Spleen (tissue), 11 donors: ENCODE data around the gene WDR81. TPM values are rescaled to one million over a fixed set of nuclear protein-coding genes. Genes with fewer than 3 reads are reported as not detected.
"Not testable (repeated sequence)": the region's sequence is repeated elsewhere in the genome, so short reads cannot be mapped to it uniquely, and the experiment has no call there.

Experiments
- DNase-seq: peaks from one replicate; pipeline ENCODE4 v3.0.0-alpha.2; 2020
- H3K27ac ChIP-seq, 8 donors: fragments of 200-600 bp; sonication (generic) in 7 of 8; 1 replicate in 4 of 8; 2 replicates in 4 of 8; pipeline versions ENCODE4 v1.5.0 to v1.8.0; 2016 to 2021; ENCODE audit warnings: inconsistent platforms in 4 of 8, mild to moderate bottlenecking in 4 of 8, moderate library complexity in 1 of 8
- H3K27me3 ChIP-seq, 7 donors: fragments of 200-600 bp; sonication (generic) in 6 of 7; replicated peaks in 1 of 7; 1 replicate in 4 of 7; 2 replicates in 3 of 7; pipeline versions ENCODE4 v1.5.0 to v1.8.0; 2016 to 2021; ENCODE audit warnings: inconsistent platforms in 3 of 7, mild to moderate bottlenecking in 1 of 7
- H3K36me3 ChIP-seq, 6 donors: fragments of 200-600 bp; sonication (generic) in 5 of 6; 1 replicate in 4 of 6; 2 replicates in 2 of 6; pipeline versions ENCODE4 v1.5.0 to v1.8.0; 2016 to 2021; ENCODE audit warnings: inconsistent platforms in 2 of 6
- H3K4me1 ChIP-seq, 6 donors: fragments of 200-600 bp; sonication (generic) in 5 of 6; 1 replicate in 3 of 6; 2 replicates in 3 of 6; pipeline versions ENCODE4 v1.5.0 to v1.8.0; 2016 to 2021; ENCODE audit warnings: inconsistent platforms in 3 of 6
- H3K4me3 ChIP-seq, 8 donors: fragments of 200-600 bp; sonication (generic) in 7 of 8; 1 replicate in 4 of 8; 2 replicates in 4 of 8; pipeline versions ENCODE4 v1.5.0 to v1.8.0; 2016 to 2021; ENCODE audit warnings: inconsistent platforms in 4 of 8, mild to moderate bottlenecking in 4 of 8, moderate library complexity in 2 of 8
- H3K9me3 ChIP-seq, 8 donors: fragments of 200-600 bp; sonication (generic) in 7 of 8; 1 replicate in 4 of 8; 2 replicates in 4 of 8; pipeline versions ENCODE4 v1.5.0 to v1.8.0; 2016 to 2021; ENCODE audit warnings: inconsistent platforms in 4 of 8
- POLR2A ChIP-seq, 3 donors: fragments of 450-650 bp; IDR thresholded peaks; one replicate each; pipeline ENCODE4 v1.5.1; 2017; ENCODE audit warnings: antibody characterized with exemption in 3 of 3, mild to moderate bottlenecking in 1 of 3
- POLR2AphosphoS5 ChIP-seq, 3 donors: sonication (generic); formaldehyde crosslinking; IDR thresholded peaks; one replicate each; pipeline ENCODE4 v1.5.1; 2017; ENCODE audit warnings: antibody characterized with exemption in 3 of 3
- WGBS, 5 donors: extraction: QIAGEN DNeasy Blood & Tissue Kit in 3 of 5; methylation state at CpG; one replicate each; pipeline versions ENCODE4 v1.1.5 to v1.1.7; 2013 to 2018; 5-methylcytosine and 5-hydroxymethylcytosine counted together
- intact Hi-C: fragments of 100-400 bp; cut with DNase I; formaldehyde crosslinking; loops from one replicate; pipeline ENCODE4 v1.15.0; 2023; ENCODE audit warnings: low total_unique reads
- polyA plus RNA-seq, 3 donors: library from polyadenylated mRNA; stranded (reverse); fragments of 200-250 nt; gene quantifications; one replicate each; pipeline ENCODE4 v1.2.1, GENCODE V29; 2013
- total RNA-seq, 7 donors: library from RNA; depleted of rRNA in 3 of 7; stranded (reverse); fragments of >200 nt in 3 of 7; fragmentation: NEBNext Ultra II Directional in 4 of 7; extraction: Animal tissue kit (Norgen Biotek cat#: 25700) in 4 of 7; gene quantifications; one replicate each; pipeline versions ENCODE4 v1.1.0 to v1.2.1, GENCODE V29; 2016 to 2021
- TF ChIP-seq, protein P1 (sequence below), 11 experiments: fragments of 200-600 bp in 7 of 11; fragments of 450-650 bp in 4 of 11; sonication (generic) in 4 of 11; IDR thresholded peaks in 8 of 11; conservative IDR thresholded peaks in 3 of 11; 1 replicate in 7 of 11; 2 replicates in 4 of 11; pipeline versions ENCODE4 v1.4.0 to v1.8.0; 2016 to 2021; ENCODE audit warnings: antibody characterized with exemption in 11 of 11, inconsistent platforms in 4 of 11, mild to moderate bottlenecking in 1 of 11
- donor health status: healthy with polysubstance abuse.
- donor health status: DM: no; HTN: no; CAD: no; lungs with moderate emphysema.
- donor health status: DM: no; HTN: no; CAD: no.
- donor health status: Bipolar disorder and iron deficiency.
- donor health status: healthy.
- donor health status: DM: no; HTN: no; CAD: no.
- donor health status: DM: yes; HTN: yes; CAD: no.

Gene WDR81
- total and polyA plus RNA-seq, 10 donors, result 16.2 to 74.7 (median 48.4) TPM

DNA sequence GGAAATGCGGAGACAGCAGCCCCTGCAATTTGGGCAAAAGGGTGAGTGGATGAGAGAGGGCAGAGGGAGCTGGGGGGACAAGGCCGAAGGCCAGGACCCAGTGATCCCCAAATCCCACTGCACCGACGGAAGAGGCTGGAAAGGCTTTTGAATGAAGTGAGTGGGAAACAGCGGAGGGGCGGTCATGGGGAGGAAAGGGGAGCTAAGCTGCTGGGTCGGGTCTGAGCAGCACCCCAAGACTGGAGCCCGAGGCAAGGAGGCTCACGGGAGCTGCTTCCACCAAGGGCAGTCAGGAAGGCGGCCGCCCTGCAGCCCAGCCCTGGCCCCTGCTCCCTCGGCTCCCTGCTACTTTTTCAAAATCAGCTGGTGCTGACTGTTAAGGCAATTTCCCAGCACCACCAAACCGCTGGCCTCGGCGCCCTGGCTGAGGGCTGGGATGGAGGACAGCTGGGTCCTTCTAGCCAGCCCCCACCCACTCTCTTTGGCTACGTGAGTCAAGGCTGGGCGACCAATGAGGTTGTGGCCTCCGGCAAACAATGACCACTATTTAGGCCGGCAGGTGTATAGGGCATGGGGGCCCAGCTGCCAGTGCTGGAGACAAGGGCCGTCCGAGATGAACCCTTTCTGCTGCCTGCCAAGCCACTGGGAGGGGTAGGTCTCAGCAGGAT, 37.9 kb downstream of the WDR81 start:
- 62 to 74% (median 65%) methylated on average over 17 to 21 of the region's 21 CpGs for WGBS, 5 donors
- Histone ChIP-seq H3K27ac (peak overlapping the region in 7 of 8 donors; percentile 58 to 87 (median 81)), H3K9me3 (no peaks in the 10 kb centered on the region), H3K36me3 (no peaks in the 10 kb centered on the region), H3K27me3 (no peaks in the 10 kb centered on the region), H3K4me1 (peaks cover 17 to 66% (median 38%) of the 10 kb centered on the region in 6 donors), H3K4me3 (peak overlapping the region in 6 of 8 donors; percentile 15 to 58 (median 34))
- DNase-seq, result no peak
- intact Hi-C loops, result no loop called here
- TF ChIP-seq, protein P1, sequence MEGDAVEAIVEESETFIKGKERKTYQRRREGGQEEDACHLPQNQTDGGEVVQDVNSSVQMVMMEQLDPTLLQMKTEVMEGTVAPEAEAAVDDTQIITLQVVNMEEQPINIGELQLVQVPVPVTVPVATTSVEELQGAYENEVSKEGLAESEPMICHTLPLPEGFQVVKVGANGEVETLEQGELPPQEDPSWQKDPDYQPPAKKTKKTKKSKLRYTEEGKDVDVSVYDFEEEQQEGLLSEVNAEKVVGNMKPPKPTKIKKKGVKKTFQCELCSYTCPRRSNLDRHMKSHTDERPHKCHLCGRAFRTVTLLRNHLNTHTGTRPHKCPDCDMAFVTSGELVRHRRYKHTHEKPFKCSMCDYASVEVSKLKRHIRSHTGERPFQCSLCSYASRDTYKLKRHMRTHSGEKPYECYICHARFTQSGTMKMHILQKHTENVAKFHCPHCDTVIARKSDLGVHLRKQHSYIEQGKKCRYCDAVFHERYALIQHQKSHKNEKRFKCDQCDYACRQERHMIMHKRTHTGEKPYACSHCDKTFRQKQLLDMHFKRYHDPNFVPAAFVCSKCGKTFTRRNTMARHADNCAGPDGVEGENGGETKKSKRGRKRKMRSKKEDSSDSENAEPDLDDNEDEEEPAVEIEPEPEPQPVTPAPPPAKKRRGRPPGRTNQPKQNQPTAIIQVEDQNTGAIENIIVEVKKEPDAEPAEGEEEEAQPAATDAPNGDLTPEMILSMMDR (IDR thresholded peaks at IDR 0.05 in 8 of 11, conservative IDR thresholded peaks at IDR 0.05 in 3 of 11), result no peak
- TF ChIP-seq POLR2AphosphoS5 (IDR thresholded peaks at IDR 0.05), result peak in 1 of 3 donors; percentile 4

DNA sequence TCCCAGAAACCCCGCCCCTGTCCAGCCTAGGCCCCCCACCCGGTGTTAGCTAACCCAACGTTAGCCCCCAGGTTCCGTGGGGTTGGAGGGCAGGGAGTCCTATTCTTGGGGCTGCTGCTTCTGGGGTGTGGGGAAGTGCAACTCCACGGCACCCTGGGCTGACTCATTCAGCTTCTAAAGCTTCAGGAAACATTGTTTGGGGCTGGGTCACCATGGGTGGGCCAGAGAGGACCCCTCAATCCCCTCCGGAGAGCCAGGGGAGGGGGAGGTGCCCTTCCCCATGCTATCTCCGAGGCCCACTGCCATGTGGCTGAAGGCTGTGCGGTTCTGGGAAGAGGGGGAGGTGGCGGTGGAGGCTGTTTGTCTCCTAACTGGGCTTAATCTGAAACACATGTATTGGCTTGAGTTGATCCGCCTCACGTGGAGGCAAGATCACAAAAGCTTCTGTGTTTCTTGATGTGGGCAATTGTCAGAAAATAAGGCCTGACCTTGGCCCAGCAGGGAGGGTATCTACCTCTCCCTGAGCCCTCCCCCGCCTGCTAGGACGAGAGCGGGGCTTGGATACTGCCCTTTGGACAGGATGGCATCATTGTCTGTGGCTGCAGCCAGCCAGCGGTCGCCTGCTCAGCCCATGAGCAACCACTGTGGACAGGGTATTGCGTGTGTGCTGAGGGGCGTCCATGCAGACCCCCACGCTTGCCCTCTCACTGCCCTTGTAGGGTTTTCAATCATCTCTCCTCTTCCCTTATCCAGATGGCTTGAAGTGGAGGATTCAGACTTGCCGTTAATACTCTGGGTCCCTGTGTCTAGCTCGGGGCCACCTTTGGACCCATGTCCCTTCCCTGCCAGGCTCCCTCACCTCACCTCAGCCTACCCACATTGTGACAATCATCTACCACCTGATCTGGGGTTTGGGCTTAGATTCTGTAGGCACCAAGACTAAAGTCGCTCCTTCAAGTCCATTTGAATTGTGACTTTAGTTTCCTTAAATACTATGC, 38.7 kb downstream of the WDR81 start:
- intact Hi-C loops, result no loop called here
- 49 to 73% (median 56%) methylated on average over 16 to 22 of the region's 22 CpGs for WGBS, 5 donors
- peak overlapping the region in 6 of 8 donors; percentile 5 to 58 (median 30) for H3K4me3 ChIP-seq

DNA sequence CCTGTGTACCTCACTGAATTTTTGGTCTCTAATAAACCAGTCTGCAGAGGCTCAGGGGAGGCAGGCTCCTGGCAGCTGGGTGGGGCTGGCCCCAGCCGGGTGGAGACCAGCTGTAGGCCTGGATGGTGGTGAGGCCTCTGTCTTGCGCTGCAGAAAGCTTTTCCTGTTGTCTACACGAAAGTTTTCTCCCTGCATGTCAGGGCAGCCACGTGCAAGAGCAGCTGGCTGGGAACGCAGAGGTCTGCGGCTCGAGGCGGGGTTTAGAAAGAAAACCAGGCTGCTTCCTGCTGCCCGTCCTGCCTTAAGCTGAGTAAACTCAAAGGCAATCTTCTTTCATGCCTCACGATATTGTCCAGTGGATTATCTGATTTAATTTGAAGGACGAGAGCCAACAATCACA, 39.8 kb downstream of the WDR81 start:
- intact Hi-C loops, result no loop called here
- Histone ChIP-seq H3K27ac (peak overlapping the region in 7 of 8 donors; percentile 58 to 87 (median 81)), H3K4me1 (peaks cover 17 to 75% (median 41%) of the 10 kb centered on the region in 6 donors), H3K4me3 (peak overlapping the region in 2 of 8 donors; percentile 47 to 58), H3K36me3 (peaks cover 0 to 1% (median 0%) of the 10 kb centered on the region in 6 donors), H3K27me3 (no peaks in the 10 kb centered on the region), H3K9me3 (no peaks in the 10 kb centered on the region)
- peak; percentile 90 for DNase-seq
- TF ChIP-seq POLR2AphosphoS5 (IDR thresholded peaks at IDR 0.05) (peak; percentile 87 to 89 (median 88)), POLR2A (IDR thresholded peaks at IDR 0.05) (no peak)
- TF ChIP-seq, protein P1 (IDR thresholded peaks at IDR 0.05 in 8 of 11, conservative IDR thresholded peaks at IDR 0.05 in 3 of 11), result no peak
- WGBS, 5 donors, result 4 to 9% (median 5%) methylated on average over 11 of the region's 11 CpGs

More for the DNA sequence above, 38.7 kb downstream of the WDR81 start:
- DNase-seq, result no peak
- peaks cover 17 to 72% (median 38%) of the 10 kb centered on the region in 6 donors for H3K4me1 ChIP-seq
- peak overlapping the region; percentile 5 to 87 (median 80) for H3K27ac ChIP-seq
- H3K9me3 ChIP-seq, result no peaks in the 10 kb centered on the region
- no peaks in the 10 kb centered on the region for H3K36me3 ChIP-seq
- no peaks in the 10 kb centered on the region for H3K27me3 ChIP-seq
- TF ChIP-seq POLR2AphosphoS5 (IDR thresholded peaks at IDR 0.05), result peak in 2 of 3 donors; percentile 14 to 18
- TF ChIP-seq, protein P1 (IDR thresholded peaks at IDR 0.05 in 8 of 11, conservative IDR thresholded peaks at IDR 0.05 in 3 of 11), result no peak

DNA sequence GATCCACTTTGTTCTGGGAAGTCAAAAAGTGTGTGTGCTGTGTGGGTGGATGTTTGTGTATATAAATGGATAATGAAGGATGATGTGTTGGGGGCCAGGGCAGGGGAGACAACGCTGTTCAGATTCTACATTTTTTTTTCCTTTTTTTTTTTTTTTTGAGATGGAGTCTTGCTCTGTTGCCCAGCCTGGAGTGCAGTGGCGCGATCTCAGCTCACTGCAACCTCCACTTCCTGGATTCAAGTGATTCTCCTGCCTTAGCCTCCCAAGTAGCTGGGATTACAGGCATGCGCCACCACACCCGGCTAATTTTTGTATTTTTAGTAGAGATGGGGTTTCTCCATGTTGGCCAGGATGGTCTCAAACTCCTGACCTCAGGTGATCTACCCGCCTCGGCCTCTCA, 40.2 kb downstream of the WDR81 start:
- peaks cover 17 to 78% (median 45%) of the 10 kb centered on the region in 6 donors for H3K4me1 ChIP-seq
- intact Hi-C loops, H3K9me3 ChIP-seq, H3K27me3 ChIP-seq, H3K36me3 ChIP-seq, DNase-seq: not testable (repeated sequence)
- H3K4me3 ChIP-seq, result peak overlapping the region in 1 of 8 donors; percentile 58
- H3K27ac ChIP-seq, result peak overlapping the region in 7 of 8 donors; percentile 58 to 87 (median 81)
- WGBS, 5 donors, result 85 to 87% (median 85%) methylated on average over 7 of the region's 7 CpGs
